Omental fat pad (tissue), 4 donors: Measurements from ENCODE around the gene KCNQ1OT1. TPM values are rescaled to one million over a fixed set of nuclear protein-coding genes. Genes with fewer than 3 reads are reported as not detected.

Experiments
- ATAC-seq: fragments of 150-250 bp; one replicate; pipeline ENCODE4 v1.9.1; 2016; ENCODE audit warnings: mild to moderate bottlenecking, moderate library complexity; ENCODE audit not compliant: low FRiP score
- DNase-seq: peaks from one replicate; pipeline ENCODE4 v3.0.0-alpha.2; 2019; ENCODE audit warnings: low spot score
- total RNA-seq, 4 donors: library from RNA; depleted of rRNA; stranded (reverse); fragments of >200 nt; gene quantifications; one replicate each; pipeline ENCODE4 v1.1.0, GENCODE V29; 2016
- TF ChIP-seq, protein P1 (sequence below), 3 donors: fragments of 450-650 bp; IDR thresholded peaks; one replicate each; pipeline ENCODE4 v1.5.1; 2016 to 2017; ENCODE audit warnings: antibody characterized with exemption in 3 of 3, mild to moderate bottlenecking in 3 of 3, moderate library complexity in 2 of 3

KCNQ1OT1 gene
- total RNA-seq, 4 donors from 2014 or later, result 3.4 to 9.7 (median 6.2) TPM

DNA sequence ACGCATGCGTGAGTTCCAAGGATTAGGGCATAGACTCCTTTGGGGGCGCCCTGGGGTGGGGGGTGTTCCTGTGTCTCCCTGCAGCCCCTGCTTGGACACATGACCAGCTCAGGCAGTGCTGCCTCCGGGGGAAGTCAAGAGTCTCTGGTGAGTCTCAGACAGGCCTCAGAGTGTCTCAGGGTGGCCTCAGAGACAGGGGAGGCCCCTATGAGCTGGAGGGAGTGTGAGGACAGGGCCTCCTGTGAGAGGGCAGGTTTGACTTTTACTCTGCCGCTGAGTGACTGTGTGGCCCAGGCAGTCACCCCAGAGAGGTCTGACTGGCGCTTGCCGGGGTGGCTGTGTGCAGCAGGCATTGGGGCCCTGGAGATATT is 41.2 kb upstream of the KCNQ1OT1 start:
- no peak for DNase-seq

DNA sequence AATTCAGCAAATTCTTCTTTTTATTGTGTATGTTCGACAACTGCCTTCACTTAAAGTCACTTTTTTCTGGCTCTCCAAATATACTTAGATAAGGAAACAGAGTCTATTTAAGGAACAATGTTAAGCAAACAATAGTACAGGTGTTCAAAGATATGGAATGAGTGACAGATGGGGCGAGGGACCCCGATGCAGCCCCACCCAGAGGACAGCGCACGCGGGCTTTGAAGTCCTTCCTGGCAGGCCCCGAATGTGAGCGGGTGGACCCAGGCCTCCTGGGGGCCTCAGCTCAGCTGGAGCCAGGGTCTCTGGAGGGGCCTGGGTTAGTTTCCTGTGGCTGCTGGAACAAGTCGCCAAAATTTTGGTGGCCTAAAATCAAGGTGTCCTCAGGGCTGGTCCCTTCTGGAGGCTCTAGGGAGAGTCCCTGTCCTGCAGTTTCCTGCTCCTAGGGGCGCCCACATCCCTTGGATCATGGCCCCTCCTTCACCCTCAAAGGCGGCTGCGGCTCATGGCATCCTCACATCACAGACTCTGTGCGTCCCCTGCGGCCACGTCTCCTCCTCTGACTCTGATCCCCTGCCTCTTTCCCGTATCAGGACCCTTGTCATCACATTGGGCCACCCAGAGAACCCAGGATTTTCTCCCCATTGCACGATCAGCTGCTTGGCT is 40.6 kb upstream of the KCNQ1OT1 start:
- no peak for ATAC-seq
- TF ChIP-seq, protein P1, sequence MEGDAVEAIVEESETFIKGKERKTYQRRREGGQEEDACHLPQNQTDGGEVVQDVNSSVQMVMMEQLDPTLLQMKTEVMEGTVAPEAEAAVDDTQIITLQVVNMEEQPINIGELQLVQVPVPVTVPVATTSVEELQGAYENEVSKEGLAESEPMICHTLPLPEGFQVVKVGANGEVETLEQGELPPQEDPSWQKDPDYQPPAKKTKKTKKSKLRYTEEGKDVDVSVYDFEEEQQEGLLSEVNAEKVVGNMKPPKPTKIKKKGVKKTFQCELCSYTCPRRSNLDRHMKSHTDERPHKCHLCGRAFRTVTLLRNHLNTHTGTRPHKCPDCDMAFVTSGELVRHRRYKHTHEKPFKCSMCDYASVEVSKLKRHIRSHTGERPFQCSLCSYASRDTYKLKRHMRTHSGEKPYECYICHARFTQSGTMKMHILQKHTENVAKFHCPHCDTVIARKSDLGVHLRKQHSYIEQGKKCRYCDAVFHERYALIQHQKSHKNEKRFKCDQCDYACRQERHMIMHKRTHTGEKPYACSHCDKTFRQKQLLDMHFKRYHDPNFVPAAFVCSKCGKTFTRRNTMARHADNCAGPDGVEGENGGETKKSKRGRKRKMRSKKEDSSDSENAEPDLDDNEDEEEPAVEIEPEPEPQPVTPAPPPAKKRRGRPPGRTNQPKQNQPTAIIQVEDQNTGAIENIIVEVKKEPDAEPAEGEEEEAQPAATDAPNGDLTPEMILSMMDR (IDR thresholded peaks at IDR 0.05), result no peak
- DNase-seq, result no peak

More for the DNA sequence above, 41.2 kb upstream of the KCNQ1OT1 start:
- TF ChIP-seq, protein P1 (IDR thresholded peaks at IDR 0.05), result no peak
- ATAC-seq, result no peak

DNA sequence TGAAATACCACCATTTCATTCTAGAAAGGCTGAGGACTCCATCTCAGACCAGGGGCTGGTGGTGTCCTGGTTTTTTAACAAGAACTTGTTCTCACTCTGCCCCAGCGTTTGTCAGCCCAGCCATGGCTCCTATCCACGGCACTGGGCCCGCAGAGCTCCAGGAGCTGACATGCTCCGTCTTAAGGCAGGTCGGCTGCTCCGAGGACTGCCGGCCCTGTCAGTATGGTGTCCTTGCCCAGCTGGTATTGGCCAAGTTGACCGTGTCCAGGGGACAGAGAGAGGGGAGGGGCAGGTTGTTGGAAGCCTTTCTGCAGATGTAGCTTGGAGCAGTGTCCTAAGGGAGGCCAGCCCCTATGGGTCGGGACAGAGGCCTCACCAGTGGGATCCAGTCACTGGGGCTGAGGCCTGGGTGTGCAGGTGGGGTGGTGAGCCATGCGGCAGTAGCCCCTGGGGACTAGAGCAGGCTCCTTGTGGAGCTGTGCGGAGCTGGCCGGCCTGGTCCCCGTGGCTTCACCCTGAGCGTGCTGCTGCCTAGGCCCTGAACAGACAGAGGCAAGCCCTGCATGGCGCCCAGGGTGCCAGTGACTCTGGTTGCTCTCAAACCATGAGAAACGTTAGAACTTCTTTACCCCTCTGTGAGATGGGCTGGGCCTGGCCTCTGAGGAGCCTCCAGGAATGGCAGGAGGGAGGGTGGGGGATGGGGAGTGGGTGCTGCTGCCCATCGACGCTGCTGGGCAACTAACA is 39.9 kb upstream of the KCNQ1OT1 start:
- ATAC-seq (no peak), DNase-seq (no peak)
- TF ChIP-seq, protein P1 (IDR thresholded peaks at IDR 0.05), result no peak

DNA sequence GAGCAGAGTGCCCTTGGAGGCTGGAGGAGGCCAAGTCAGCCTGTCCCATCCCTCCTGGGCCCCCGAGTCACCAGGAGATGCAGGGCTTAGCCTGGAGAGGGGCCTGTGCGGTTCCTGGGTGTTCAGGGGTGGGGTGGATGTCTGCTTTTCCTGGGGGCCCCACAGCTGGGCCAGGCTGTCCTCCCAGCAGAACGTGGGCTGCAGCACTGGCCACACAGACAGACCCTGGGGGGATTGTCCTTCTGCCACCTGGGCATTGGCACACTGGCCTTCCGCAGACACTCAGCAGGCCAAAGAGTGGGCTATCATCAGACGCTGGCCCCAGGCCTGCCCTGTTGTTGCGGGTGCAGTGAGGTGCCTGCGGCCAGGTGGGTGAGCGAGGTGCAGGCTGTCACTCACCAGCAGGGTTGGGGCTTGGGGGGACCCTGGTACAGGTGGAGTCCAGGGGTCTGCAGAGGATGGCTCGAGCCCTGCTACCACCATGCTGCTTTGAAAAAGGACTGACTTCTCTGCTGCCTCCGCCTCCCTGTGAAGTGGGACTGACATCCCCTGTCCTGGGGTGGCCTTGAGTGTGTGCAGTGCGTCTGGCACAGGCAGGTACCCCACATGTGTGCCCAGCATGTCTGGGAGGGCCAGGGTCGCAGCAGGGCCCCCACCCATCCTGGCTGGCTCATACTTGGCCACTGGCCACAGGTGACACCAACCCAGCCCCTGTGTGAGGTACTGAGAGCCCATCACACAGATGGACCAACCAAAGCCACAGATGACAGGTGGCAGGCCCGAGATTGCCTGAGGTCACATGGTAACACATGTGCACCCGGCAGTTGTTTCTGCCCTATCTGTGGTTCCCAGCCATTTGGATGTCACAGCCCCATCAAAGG is 39.0 kb upstream of the KCNQ1OT1 start:
- no peak for ATAC-seq
- DNase-seq, result no peak
- TF ChIP-seq, protein P1 (IDR thresholded peaks at IDR 0.05), result no peak

DNA sequence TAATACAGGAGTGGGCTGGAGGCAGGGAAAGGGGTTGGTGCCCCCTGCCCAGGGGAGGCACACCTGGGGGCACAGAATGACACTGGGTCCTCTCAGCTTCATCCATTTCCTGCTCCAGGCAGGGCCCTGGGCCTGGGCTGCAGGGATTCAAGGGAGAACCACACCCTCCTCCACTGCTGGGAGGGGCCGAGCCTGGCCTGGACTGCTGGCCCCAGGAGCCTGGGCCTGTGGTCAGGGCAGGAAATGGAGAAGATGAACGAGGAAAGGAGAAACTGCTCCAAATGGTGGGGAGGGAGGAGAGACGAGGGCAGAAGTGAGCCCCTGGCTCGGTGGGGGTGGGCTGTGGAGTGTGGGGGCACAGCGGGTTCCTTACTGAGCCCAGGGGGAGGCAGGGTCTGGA is 38.1 kb upstream of the KCNQ1OT1 start:
- TF ChIP-seq, protein P1 (IDR thresholded peaks at IDR 0.05), result no peak

DNA sequence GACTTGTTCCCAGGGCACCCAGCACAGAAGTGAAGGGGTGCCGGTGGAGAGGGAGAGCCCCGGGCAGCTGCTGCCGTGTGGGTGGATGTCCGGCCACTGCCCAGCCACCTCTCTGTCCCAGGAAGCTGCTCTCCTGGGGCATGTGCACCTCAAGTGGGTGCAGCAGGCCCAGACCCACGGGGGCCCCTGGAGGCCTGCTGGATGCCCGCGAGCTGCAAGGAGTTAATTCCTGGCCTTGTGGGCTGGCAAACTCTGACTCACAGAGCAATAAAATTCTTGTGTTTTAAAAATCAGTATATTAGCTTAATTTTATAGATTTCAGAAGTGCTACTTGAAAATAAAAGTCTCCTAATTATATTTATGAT is 37.4 kb upstream of the KCNQ1OT1 start:
- no peak for ATAC-seq
- no peak for DNase-seq
- TF ChIP-seq, protein P1 (IDR thresholded peaks at IDR 0.05), result no peak

More for the DNA sequence above, 38.1 kb upstream of the KCNQ1OT1 start:
- DNase-seq, result no peak
- no peak for ATAC-seq
